Stimulated activated CD4-positive, alpha-beta T cell treated with anti-CD3 and anti-CD28 coated beads, Interleukin-12 subunit alpha, Interleukin-12 subunit beta, amount 100 ng/mL, for 48 hours (primary cell): ENCODE data around the gene MERTK.
"Not testable (repeated sequence)": the region's sequence is repeated elsewhere in the genome, so short reads cannot be mapped to it uniquely, and the experiment has no call there.

Experiments
- DNase-seq, 3 donors: peaks; one replicate each; pipeline ENCODE4 v3.0.0-alpha.2; 2020; ENCODE audit warnings: low read depth in 2 of 3, low spot score in 1 of 3

MERTK gene

DNA sequence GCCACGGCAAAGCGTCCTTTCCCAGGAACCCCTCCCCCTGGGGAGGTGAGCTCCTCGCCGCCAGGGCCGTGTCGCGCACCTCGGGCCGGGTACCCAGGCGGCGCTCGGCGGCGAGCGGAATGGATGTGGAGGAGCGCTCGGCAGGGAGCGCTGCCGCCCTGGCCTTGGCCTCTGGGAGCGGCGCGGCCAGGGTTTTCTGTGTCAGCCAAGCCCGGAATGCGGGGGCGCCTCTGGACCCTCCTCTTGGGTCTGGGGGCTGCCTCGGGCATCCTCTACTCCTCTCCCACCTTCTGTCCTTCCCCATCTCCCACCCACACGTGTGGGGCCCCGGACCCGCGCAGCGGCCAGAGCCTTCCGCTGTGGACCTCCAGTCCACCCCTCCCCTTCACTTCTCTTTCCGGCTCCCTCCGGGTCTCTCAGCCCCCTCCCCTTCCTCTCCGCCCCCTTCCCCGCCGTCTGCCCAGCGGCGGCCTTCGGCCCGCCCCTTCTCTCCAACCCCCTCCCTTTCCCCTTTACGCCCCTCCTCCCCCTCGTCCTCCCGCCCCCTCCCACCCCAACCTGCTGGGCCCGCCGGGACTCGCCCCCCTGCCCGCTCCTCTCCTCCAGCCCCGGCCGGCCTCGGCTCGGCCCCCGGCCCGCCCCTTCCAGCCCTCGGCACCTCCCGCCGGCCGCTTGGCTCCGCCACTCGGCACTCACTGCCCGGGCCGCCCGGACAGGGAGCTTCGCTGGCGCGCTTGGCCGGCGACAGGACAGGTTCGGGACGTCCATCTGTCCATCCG lies at the start of gene MERTK:
MERTK (plus strand) TSS at position 684 of the 779 bp plus-strand sequence. CDS start 129 bp downstream, outside the sequence.
- peak; percentile 27 to 71 (median 47) for DNase-seq

DNA sequence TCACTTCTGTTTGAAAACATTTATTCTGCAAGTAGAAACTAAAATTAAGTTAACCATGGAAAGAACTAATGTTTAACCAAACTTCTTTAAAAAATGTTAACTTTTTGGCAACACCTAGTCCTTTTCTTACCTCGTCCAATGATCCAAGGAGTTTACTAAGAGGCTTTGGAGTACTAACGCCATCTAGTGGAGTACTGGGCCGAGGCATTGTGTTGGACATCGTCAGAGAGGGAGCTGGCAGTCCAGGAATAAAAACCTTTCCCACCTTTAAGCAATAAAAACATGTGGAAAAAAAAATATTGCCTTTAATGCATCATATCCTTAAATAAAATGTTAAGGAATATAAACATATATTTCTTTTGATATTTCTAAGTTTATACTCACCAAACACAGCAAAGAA lies 47.8 kb upstream of the MERTK start:
- DNase-seq: peak in 2 of 3 donors; percentile 8 to 11

GRCh38 chr2:111852544-111852943 lies 45.9 kb upstream of the MERTK start:
- not testable (repeated sequence) for DNase-seq

GRCh38 chr2:111860005-111860404 lies 38.4 kb upstream of the MERTK start:
- DNase-seq: not testable (repeated sequence)

GRCh38 chr2:111865124-111865523 lies 33.3 kb upstream of the MERTK start:
- not testable (repeated sequence) for DNase-seq

- DNase-seq: not testable (repeated sequence)
These were observed 25.6 kb upstream of the MERTK start for GRCh38 chr2:111872806-111873205.

GRCh38 chr2:111883661-111884591 lies 14.5 kb upstream of the MERTK start, which contains the start of gene ANAPC1:
ANAPC1 (minus strand) TSS chr2:111884193; CDS start chr2:111880825, 3,368 bp downstream.
- DNase-seq: peak; percentile 73 to 86 (median 75)

GRCh38 chr2:111884592-111884964 lies 13.8 kb upstream of the MERTK start:
- DNase-seq: no peak

- DNase-seq: no peak
These were observed 2.4 kb upstream of the MERTK start for GRCh38 chr2:111896024-111896423.

DNA sequence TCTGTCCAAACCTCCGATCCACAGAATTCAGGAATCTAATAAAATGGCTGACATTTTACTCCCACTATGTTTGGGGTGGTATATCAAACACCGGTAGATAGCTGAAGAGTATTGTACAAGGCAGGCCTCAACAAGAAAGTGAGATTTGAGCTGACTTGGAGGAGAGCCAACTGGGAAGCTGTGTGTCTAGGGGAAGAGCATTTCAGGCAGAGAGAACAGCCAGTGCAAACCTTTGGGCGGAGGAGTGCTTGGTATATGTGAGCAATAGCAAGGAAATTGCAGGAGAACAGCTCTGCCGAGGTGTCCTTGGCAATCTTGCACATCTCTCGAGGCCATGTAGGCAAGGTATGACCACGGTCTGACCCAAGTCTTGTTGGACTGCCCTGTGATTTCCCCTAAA lies 1.8 kb upstream of the MERTK start:
- DNase-seq: no peak

GRCh38 chr2:111897630-111897923 lies 830 bp upstream of the MERTK start:
- DNase-seq: no peak

DNA sequence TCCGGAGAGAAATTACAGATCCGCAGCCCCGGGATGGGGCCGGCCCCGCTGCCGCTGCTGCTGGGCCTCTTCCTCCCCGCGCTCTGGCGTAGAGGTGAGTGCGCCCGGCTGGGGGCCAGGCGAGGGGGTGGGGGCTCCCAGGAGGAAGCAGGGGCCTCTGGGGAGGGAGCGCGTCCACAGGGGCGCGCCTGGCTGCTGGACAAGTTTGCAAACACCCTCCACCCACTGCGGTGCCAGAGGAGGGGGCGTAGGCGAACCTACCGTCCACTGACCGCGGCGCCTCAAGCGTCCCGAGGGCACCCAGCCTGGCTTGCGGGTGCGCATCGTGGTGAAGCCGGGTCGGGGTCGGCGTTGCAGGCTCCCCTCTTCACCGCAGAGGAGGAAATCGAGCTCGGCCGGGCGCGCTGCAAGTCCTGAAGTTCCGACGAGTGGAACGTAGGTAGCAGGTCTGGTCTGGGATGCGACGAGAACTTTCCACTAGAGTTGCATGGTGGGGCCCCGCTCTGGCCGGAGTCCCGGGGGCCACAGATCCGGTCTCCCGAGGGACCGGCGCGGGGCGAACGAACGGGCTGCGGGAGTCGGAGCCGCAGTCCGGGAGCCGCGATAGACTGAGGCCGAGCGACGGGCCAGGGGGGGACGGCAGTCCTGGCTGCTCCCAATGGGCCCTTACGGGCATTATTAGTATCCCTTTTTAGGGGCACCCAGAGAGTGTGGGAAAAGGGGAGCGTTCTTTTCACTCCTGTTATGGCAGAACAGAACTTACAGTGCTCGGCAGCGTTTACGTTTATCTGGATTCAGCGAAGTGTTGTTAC lies 502 bp downstream of the MERTK start:
- DNase-seq: no peak

- DNase-seq: no peak
These were observed 2.5 kb downstream of the MERTK start for GRCh38 chr2:111900859-111901258.

- no peak for DNase-seq
These were observed 5.1 kb downstream of the MERTK start for GRCh38 chr2:111903516-111903915.

- no peak for DNase-seq
These were observed 5.6 kb downstream of the MERTK start for GRCh38 chr2:111903930-111904439.

DNA sequence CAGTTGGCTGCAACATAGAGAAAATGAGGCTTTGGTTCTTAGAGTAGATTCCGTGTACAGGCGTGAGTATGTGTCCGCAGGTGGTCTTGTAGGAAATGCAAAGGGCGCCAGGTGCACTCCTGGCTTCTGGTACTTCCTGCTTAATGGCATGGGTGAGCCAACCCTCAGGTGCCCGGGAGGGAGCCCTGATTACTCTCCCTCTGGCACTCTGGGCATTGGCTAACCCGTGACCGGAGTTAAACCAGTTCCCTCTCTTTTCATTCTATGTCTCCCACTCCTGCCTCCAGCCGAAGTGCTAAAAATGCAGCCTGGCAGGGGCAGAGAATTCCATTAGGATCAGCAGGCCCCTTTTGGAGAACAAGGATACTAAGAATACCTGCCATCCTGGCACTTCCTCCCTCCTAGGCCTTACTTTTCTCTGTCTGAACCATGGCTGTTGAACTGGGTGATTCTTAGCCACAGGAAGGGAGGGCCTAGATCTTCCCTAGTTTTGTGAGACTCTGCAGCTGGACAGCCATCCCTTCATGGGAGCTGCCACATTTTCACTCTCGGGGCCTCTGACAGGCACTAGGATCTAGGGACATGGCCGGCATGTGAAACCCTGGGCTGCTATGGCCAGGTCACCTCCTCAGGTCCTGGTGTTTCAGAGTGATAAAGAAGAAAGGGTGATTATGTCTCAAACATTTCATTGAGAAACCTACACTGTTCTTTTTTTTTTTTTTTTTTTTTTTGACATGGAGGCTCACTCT lies 6.5 kb downstream of the MERTK start:
- DNase-seq: no peak

- not testable (repeated sequence) for DNase-seq
These were observed 7.1 kb downstream of the MERTK start for GRCh38 chr2:111905475-111905869.

DNA sequence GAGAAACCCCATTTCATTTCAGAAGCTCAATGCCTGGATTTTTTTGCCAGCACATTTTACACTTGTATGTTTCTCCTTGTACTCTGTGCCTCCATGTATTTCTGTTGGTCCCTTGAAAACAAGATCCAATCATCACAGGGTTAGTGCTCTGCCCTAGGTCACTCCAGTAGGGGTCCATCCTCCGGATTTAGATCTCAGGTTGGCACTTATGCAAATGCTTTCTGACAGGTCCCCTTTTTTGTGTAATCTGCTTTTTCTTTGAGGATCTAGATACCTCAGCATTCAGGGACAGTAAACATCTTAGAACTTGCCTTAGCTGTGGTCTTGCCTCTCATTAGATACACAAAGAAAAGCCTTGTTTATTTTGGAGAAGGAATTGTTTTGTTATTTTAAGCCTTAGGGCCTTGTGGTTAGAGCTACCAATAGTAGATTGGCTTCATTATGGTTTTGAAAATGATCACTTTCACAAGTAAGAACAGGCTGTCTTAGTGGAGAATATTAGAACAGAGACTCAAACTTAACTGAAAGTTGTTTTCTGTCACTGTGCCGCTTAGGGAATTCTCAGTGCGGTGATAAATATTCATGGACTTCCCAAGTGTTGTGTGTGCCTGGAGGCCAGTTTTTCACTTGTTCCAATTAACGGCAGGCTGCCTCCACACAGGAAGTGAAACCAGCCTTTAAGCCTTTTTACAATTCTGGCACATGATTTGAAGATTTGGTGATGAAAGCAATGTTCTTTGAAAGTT lies 7.8 kb downstream of the MERTK start:
- DNase-seq: no peak

GRCh38 chr2:111908578-111908977 lies 10.2 kb downstream of the MERTK start:
- no peak for DNase-seq

DNA sequence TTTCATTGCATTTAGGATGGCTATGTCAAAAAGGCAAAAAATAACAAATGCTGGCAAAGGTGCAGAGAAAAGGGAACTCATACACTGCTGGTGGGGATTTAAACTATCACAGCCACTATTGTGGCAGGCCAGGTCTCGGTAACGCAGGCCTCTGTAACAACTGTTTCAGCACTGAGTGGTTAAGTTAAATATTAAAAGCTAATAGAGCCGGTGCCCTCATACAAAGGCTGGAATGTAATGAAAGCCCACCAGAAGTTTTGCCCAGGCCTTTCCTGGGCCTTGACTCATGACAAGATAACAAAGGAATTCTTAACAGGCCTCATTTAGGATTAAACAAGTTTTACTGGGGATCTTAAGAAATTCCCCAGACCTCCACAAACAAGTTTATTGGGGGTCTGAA lies 10.7 kb downstream of the MERTK start:
- no peak for DNase-seq
